Measurements from ENCODE around the gene MMEL1.
"Not testable (repeated sequence)": the region's sequence is repeated elsewhere in the genome, so short reads cannot be mapped to it uniquely, and the experiment has no call there.

MMEL1 gene, protein sequence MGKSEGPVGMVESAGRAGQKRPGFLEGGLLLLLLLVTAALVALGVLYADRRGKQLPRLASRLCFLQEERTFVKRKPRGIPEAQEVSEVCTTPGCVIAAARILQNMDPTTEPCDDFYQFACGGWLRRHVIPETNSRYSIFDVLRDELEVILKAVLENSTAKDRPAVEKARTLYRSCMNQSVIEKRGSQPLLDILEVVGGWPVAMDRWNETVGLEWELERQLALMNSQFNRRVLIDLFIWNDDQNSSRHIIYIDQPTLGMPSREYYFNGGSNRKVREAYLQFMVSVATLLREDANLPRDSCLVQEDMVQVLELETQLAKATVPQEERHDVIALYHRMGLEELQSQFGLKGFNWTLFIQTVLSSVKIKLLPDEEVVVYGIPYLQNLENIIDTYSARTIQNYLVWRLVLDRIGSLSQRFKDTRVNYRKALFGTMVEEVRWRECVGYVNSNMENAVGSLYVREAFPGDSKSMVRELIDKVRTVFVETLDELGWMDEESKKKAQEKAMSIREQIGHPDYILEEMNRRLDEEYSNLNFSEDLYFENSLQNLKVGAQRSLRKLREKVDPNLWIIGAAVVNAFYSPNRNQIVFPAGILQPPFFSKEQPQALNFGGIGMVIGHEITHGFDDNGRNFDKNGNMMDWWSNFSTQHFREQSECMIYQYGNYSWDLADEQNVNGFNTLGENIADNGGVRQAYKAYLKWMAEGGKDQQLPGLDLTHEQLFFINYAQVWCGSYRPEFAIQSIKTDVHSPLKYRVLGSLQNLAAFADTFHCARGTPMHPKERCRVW

GRCh38 chr1:2632561-2633361, at the start of gene MMEL1:
TSS of gene MMEL1 (minus strand) at chr1:2633016. CDS start at chr1:2629484, 3,532 bp downstream.
- DNase-seq: no peak

- DNase-seq: not testable (repeated sequence)
Observed at GRCh38 chr1:2676726-2677125, 43.9 kb upstream of the MMEL1 start.

DNA sequence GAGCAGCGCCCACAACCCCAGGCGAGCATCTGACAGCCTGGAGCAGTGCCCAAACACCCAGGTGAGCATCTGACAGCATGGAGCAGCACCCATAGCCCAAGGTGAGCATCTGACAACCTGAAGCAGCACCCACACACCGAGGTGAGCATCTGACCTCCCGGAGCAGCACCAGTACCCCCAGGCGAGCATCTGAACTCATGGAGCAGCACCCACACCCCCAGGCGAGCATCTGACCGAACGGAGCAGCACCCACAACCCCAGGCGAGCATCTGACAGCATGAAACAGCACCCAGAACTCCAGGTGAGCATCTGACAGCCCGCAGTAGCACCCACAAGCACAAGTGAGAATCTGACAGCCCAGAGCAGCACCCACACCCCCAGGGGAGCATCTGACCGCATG, 38.8 kb upstream of the MMEL1 start:
- not testable (repeated sequence) for DNase-seq

DNA sequence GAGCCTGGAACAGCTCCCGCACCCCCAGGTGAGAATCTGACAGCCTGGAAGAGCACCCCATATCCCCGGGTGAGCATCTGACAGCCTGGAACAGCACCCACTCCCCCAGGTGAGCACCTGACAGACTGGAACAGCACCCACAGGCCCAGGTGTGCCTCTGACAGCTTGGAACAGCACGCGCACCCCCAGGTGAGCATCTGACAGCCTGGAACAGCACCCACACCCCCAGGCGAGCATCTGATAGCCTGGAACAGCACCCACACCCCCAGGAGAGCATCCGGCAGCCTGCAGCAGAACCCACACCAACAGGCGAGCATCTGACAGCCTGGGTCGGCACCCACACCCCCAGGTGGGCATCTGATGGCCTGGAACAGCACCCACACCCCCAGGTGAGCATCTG, 27.0 kb upstream of the MMEL1 start:
- DNase-seq: not testable (repeated sequence)

- DNase-seq: not testable (repeated sequence)
Observed at GRCh38 chr1:2657909-2658308, 25.1 kb upstream of the MMEL1 start.

- not testable (repeated sequence) for DNase-seq
Observed at GRCh38 chr1:2657124-2657523, 24.3 kb upstream of the MMEL1 start.

GRCh38 chr1:2655598-2656434, 23.0 kb upstream of the MMEL1 start:
- DNase-seq: not testable (repeated sequence)

DNA sequence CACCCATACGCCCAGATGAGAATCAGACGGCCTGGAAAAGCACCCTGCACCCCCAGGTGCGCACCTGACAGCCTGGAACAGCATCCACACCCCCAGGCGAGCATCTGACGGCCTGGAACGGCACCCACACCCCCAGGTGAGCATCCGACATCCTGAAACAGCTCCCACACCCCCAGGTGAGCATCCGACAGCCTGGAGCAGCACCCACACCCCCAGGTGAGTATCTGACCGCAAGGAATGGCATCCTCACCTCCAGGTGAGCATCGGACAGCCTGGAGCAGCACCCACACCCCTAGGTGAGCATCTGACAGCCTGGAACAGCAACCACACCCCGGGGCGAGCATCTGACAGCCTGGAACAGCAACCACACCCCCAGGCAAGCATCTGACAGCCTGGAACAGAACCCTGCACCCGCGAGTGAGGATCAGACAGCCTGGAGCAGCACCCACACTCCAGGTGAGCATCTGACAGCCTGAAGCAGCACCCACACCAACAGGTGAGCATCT, 21.7 kb upstream of the MMEL1 start:
- not testable (repeated sequence) for DNase-seq

GRCh38 chr1:2653741-2654442, 21.1 kb upstream of the MMEL1 start:
- peak in 1 of 2 donors; percentile 32 for DNase-seq

- not testable (repeated sequence) for DNase-seq
Observed at GRCh38 chr1:2652926-2653571, 20.2 kb upstream of the MMEL1 start.

DNA sequence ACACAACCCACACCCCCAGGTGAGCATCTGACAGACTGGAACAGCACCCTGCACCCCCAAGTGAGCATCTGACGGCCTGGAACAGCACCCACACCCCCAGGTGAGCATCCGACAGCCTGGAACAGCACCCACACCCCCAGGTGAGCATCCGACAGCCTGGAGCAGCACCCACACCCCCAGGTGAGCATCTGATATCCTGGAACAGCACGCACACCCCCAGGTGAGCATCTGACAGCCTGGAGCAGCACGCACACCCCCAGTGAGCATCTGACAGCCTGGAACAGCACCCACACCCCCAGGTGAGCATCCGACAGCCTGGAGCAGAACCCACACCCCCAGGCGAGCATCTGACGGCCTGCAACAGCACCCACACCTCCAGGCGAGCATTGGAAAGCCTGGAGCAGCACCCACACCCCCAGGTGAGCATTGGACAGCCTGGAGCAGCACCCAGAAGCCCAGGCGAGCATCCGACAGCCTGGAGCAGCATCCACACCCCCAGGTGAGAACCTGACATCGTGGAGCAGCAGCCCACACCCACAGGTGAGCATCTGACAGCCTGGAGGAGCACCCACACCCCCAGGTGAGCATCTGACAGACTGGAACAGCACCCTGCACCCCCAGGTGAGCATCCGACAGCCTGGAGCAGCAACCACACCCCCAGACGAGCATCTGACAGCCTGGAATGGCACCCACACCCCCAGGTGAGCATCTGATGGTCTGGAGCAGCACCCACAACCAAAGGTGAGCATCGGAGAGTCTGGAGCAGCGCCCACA, 19.5 kb upstream of the MMEL1 start:
- not testable (repeated sequence) for DNase-seq

DNA sequence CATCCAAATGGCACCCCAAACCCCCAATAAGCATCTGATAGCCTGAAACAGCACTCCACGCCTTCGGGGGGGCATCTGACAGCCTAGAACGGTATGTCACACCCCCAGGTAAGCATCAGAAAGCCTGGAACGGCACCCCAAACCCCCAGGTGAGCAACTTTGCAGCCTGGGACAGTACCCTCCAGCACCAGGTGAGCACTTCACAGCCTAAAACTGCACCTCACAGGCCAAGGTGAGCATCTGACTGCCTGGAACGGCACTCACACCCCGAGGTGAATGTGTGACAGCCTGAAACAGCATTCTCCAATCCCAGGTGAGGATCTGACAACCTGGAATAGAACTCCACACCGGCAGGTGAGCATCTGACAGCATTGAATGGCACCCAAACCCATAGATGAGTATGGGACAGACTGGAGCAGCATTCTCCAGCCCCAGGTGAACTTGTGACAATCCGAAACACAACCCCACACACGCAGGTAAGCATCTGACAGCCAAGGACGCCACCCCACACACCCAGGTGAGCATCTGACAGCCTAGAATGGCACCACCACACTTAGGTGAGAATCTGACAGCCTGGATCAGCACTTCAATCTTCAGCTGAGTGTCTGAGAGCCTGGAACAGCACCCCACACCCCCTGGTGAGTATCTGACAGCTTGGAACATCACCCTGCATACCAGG, 18.3 kb upstream of the MMEL1 start:
- DNase-seq: no peak

DNA sequence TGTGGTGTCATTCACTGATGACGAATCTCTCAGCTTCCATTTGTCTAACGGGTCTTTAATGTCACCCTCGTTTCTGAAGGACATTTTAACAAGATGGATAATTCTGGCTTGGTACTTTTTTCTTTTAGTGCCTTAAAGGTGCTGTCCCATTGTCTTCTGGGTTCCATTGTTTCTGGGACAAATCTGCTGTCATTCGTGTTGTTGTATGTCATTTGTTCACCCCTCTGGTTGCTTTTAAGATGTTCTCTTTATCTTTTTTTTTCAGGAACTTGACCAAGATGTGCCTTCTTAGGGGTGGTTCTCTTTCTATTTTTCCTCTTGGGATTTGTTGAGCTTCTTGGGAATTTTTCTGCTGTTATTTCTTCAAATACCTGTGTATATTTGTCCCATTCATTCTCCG, 14.0 kb upstream of the MMEL1 start:
- DNase-seq: no peak

- no peak for DNase-seq
Observed at GRCh38 chr1:2645776-2646175, 13.0 kb upstream of the MMEL1 start.

DNA sequence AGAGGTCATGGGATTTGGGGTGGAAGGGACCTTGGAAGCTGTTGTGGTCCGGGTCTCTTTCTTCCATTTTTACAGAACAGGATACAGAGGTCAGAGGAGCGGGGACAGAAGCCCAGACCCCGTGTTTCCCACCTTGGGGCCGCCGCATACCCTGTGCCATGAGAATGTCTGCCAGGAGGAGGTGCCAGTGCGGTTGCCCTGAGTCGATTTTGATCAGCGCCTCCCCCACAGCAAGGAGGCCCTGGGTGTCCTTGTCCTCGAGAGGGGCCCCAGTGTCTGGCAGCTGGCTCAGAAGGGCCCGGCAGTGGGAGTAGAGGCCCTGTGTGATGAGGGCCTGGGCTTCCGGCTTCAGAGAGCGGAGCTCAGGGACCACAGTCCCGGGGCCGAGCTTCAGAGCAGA, 12.3 kb upstream of the MMEL1 start:
- DNase-seq: no peak

DNA sequence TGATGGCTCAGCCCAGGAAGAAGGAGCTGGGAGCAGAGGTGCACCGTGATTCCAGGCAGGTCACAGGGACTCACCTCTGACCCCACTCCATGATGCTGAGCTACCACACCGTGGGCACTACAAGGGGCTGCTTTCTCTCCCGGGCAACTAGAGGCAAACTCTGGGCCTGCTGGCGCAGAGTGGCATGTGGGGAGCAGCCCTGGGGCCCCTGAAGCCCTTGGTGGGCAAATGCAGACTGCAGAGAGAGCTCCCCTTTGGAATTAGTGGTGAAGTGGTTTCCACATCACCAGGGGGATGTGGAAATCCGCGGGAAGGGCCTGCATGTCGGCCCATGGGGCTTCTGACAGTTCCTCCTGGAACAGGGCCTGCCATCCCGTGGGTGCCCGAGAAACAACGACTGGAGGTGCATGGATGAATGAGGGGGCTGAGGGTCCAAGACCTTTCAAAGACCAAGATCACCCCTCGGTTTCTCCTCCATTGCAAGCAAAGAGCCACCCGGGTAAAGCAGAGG, 11.8 kb upstream of the MMEL1 start:
- DNase-seq: no peak

DNA sequence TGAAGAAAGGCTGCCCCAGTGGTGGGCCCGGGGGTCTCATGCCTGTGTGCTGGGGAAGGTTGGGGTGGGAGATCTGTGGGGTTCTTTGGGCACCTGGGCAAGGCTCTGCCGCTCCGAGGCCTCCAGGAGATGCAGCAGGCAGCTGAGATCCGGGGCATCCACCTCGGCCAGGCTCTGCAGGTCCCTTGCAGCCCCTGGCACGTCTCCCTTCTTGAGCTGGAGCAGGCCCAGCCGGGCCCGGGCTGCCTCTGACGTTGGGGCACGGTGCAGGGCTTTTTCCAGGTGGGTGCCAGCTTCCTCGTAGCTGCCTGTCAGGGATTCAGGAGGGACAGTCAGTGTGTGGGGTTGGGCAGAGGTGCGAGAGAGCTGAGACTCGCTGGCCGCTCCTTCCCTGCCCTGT, 11.4 kb upstream of the MMEL1 start:
- no peak for DNase-seq

DNA sequence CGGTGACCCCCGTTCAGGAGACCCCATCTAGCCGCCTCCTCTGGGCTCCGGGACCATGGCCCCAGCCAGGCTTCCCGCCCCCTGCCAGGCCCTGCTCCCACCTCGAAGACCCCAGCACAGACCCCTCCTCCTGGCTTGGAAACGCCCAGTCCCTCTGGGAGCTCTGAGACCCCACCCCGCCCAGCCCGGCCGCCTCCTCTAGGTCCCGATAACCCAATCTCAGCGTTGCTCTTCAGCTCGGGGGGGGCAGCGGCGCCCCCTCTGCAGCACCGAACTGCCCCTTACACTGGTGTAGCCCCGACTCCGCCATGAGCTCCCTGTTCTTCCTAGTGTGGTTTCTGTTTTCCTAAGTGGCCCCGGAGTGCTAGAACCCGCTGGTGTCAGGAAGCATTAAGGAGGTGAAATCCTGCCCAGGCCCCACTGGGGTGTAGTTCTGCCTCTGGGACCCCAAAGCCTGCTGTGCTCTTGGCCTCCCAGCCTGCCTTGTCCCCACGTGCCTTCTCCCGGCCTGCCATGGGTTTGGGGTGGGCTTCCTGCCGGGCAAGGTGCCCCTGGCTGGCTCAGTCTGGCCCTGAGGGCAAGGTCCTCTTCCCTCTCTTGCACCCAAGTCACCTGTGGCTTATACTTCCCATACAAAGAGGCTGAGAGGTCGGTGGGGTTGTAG, 10.7 kb upstream of the MMEL1 start:
- no peak for DNase-seq
